NCI-H226 (cell line): ENCODE measurements around the gene RCC2.
"Not testable (repeated sequence)": the region's sequence is repeated elsewhere in the genome, so short reads cannot be mapped to it uniquely, and the experiment has no call there.

Experiments
- DNase-seq: peaks from one replicate; pipeline ENCODE4 v3.0.0-alpha.2; 2015

RCC2 gene

DNA sequence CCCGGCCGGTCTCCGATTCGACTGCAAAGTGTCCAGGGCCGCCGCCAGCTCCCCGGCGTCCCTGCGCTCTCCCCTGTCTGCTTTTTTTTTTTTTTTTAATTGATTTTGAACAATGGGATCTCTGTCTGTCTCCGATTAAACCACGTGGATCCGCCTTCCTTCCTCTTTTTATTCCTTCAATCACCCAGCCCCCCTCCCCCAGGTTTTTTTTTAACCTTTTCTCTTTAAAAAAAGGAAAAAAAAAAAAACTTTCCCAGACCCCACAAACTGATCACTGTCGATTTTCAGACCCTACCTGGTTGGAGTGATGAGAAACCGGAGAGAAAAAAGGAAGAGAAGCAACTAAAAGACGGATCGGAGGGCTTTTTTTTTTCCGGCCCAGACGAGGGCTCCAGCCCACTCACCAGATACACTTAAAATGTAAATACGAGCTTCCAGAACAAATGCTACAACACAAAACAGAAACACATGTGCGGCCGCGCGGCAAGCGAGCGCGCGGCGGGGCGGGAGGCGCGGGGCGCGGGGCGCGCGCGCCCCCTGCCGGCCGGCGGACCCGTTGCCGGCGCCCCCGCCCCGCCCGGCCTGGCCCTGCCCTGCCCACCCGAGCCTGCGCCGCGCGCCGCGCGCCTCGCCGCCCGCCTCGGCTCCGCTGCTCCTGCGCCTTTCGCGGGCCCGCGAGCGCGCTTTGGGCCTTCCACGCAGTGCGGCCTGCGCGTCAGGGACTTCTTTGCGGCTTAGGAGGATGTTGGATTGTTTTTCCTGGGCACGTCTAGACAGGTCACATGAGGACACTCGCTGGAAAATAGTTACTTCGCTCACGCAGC lies at the start of gene RCC2:
RCC2 (minus strand) TSS at position 428 of the 824 bp plus-strand sequence. CDS start 1,163 bp downstream, outside the sequence.
- peak; percentile 62 for DNase-seq

DNA sequence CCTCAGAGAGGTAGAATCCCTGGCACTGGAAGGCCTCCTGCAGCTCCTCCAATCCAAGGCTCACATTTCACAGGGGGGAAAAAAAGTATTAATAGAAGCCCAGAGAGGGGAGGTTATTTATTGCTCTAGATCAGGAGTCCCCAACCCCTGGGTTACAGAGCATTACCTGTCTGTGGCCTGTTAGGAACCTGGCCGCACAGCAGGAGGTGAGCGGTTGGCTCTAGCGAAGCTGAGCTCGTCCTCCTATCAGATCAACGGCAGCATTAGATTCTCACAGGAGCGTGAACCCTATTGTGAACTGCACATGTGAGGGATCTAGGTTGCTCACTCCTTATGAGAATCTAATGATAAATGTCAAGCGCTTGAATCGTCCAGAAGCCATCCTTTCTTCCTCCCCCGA lies 46.8 kb upstream of the RCC2 start:
- no peak for DNase-seq

DNA sequence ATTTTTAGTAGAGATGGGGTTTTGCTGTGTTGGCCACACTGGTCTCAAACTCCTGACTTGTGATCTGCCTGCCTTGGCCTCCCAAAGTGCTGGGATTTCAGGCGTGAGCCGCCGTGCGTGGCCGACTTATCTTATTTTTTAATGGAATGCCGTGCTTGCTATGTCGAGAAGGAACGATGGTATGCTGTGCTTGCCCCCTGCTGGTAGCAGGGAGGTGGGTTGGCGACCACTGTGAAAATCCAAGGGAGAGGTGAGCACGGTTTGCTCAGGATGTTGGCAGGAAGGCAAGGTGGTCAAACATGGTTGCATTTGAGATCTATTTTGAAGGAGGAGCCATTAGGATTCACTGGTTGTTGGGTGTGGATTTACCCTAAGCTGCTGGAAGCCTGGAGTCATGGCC lies 45.8 kb upstream of the RCC2 start:
- DNase-seq = no peak

DNA sequence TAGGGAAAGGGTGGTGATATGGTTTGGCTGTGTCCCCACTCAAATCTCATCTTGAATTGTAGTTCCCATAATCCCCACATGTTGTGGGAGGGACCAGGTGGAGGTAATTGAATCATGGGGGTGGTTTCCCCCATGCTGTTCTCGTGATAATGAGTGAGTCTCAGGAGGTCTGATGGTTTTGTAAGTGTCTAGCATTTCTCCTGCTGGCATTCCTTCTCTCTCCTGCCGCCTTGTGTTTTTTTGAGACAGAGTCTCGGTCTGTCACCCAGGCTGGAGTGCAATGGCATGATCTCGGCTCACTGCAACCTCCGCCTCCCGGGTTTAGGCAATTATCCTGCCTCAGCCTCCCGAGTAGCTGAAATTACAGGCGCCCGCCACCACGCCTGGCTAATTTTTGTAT lies 42.5 kb upstream of the RCC2 start:
- not testable (repeated sequence) for DNase-seq

DNA sequence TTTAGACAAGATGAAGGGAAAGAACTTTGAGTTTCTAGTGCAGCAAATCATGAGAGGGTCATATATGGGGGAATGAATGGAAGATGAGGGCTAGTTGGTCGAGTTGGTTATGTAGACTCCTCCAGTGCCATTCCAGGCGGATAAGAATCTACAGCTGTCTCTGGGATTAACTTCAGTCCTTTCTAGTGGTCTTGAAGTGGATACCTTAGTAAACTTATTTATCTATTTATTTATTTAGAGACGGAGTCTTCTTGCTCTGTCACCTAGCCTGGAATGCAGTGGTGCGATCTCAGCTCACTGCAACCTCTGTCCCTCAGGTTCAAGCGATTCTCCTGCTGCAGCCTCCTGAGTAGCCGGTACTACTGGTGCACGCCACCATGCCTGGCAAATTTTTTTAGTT lies 41.4 kb upstream of the RCC2 start:
- DNase-seq = no peak

DNA sequence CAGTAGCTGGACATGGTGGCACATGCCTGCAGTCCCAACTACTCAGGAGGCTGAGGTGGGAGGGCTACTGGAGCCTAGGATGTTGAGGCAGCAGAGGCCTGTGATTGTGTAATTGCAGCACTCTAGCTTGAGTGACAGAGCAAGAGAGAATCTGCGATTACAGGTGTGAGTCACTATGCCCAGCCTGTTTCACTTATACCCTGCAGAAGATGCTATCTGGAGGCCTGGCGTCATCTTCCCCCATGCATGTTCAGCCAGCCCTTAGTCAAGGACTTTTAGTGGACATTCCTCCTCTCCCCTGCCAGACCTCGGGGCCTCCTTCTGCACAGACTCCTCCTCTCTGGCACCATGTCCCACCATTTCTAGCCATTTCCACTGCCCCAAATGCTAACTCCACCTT lies 36.3 kb upstream of the RCC2 start:
- DNase-seq = peak; percentile 89

DNA sequence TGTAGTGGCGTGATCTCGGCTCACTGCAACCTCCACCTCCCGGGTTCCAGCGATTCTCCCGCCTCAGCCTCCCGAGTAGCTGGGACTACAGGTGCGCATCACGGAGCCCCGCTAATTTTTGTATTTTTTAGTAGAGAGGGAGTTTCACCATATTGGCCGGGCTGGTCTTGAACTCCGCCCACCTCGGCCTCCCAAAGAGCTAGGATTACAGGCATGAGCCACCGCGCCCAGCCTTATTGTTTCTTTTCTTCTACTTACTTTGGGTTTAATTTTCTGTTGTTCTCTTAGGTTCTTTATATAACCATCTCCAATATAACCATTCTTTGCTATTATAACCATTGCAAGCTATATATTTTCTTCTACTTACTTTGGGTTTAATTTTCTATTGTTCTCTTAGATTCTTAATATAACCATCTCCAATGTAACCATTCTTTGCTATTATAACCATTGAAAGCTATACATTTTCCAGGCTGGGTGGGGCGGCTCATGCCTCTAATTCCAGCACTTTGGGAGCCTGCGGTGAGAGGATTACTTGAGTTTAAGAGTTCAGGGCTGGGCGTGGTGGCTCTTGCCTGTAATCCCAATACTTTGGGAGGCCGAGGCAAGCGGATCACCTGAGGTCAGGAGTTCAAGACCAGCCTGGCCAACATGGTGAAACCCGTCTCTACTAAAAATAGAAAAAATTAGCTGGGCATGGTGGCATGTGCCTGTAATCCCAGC lies 35.5 kb upstream of the RCC2 start:
- not testable (repeated sequence) for DNase-seq

DNA sequence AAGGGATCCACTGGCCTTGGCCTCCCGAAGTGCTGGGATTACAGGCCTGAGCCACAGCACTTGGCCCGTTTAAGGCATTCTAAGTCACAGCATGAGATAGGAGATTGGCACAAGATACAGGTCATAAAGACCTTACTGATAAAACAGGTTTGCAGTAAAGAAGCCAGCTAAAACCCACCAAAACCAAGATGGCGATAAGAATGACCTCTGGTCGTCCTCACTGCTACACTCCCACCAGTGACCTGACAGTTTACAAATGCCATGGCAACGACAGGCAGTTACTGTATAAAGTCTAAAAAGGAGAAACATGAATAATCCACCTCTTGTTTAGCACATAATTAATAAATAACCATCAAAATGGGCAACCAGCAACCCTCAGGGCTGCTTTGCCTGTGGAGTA lies 33.3 kb upstream of the RCC2 start:
- DNase-seq = no peak

DNA sequence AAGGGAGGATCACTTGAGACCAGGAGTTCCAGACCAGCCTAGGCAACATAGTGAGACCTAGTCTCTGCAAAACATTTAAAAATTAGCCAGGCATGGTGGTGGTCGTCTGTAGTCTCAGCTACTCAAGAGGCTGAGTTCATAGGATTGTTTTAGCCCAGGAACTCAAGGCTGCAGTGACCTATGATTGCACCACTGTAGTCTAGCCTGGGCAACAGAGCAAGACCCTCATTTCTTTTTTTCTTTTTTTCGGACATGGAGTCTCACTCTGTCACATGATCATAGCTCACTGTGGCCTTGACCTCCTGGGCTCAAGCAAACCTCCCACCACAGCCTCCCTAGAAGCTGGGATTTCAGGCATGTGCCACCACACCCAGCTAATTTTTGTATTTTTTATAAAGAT lies 31.9 kb upstream of the RCC2 start:
- no peak for DNase-seq

DNA sequence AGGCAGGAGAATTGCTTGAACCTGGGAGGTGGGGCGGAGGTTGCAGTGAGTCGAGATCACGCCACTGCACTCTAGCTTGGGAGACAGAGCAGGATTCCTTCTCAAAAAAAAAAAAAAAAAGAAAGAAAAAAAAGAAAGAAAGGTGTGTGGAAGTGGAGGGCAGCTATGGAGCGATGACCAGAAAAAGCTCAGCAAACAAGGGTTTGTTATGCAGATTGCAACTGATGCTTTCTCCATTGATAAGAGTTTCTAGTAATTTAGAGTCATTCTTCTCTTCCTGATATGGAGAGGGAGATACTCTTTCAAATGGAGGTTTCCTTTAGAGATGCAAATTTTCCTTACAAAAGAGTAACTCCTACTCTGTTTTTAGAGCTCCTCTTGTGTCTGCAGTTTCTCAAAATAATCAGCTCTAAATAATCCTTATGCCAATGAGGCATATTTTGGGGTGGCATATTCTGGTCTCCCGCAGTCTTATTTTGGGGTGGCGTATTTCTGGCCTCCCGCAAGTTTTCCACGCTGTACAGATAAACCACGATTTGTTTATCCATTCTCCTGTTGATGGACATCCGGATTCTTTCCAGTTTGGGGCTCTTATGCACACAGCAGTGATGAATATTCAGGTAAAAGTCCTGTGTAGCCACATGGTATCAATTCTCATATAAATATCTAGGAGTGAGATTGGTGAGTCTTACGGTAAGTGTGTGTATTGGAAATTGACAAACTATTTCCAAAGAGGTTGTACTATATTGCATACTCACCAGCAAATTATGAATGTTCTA lies 30.7 kb upstream of the RCC2 start:
- DNase-seq = no peak

DNA sequence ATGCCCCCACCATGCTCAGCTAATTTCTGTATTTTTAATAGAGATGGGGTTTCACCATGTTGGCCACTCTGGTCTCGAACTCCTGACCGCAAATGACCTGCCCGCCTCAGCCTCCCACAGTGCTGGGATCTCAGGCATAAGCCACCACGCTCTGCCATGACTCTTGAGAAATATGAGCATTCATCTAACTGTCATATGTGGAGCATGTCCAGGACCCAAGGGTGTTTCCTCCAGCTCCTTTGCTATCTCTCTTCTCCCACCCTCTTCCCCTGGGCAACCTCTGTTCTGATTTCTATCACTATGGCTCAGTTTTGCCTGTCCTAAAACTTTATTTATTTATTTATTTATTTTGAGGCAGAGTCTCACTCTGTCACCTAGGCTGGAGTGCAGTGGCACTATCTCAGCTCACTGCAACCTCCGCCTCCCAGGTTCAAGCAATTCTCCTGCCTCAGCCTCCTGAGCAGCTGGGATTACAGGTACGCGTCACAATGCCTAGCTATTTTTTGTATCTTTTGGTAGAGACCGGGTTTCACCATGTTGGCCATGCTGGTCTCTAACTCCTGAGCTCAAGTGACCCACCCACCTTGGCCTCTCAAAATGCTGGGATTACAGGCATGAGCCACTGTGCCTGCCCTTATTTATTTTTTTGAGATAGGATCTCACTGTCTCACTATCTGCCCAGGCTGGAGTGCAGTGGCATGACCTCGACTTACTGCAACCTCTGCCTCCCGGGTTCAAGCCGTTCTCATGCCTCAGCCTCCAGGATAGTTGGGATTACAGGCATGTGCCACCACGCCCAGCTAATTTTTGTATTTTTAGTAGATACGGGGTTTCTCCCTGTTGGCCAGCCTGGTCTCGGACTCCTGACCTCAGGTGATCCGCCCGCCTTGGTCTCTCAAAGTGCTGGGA lies 29.1 kb upstream of the RCC2 start:
- DNase-seq = not testable (repeated sequence)

DNA sequence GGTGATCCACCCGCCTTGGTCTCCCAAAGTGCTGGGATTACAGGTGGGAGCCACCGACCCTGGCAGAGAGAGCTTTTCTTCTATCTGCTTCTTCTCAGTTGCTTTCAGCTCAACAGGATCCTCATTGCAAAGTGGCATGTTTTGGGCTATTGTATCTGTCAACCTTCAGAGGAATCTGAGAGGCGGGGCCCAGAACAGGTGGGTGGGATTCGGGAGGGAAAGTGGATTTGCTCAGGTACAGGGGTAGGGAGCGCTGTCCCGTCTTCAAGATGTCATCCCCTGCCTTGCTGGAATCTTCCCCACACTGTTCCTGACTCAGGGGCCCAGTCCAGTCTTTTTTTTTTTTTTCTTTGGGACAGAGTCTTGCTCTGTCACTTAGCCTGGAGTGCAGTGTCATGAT lies 26.9 kb upstream of the RCC2 start:
- no peak for DNase-seq

DNA sequence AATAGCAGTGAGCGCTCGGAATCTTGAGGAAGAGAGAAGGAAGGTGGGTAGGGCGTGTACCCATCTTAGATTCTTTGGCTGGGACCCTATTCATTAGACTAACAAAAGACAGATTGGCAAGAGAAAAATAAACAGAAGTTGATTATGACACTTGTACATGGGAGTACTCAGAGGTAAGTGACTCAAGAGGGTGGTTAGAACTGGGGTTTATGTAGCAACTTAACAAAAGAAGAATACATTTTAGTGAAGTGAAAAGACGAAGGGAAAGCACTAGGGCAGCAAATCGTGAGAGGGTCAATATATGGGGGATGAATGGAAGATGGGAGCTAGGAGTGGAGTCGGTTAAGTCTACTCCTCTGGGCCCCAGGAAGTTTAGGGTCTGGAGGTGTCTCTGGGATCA lies 25.8 kb upstream of the RCC2 start:
- DNase-seq = no peak

DNA sequence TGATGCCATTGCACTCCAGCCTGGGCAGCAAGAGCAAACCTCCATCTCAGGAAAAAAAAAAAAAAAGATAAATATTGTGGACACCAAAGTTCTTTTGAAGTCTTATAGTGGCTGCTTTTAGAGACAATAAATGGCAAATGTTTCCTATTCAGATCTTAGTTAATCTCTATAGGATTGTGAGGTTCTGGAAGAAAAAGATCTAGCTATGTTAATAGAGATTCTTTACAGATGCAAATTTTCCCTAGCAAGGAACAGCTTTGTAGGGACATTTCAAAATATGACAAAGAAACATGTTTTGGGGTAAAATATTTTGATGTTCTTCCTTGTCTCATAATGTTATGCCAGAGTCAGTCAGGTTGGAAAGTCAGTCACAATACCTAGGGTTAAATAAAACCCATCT lies 24.5 kb upstream of the RCC2 start:
- no peak for DNase-seq

DNA sequence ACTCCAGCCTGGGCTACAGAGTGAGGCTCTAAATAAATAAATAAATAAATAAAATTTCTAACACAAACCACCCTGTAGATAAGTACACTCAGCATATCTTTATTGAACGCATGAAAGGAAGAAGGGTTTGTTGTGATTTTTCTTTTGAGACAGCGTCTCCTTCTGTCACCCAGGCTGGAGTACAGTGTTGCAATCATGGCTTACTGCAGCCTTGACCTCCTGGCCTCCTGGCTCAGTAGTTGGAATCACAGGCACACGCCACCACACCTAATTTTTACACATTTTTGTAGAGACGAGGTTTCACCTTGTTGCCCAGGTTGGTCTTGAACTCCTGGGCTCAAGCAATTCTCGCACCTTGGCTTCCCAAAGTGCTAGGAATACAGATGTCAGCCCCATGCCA lies 23.2 kb upstream of the RCC2 start:
- no peak for DNase-seq

DNA sequence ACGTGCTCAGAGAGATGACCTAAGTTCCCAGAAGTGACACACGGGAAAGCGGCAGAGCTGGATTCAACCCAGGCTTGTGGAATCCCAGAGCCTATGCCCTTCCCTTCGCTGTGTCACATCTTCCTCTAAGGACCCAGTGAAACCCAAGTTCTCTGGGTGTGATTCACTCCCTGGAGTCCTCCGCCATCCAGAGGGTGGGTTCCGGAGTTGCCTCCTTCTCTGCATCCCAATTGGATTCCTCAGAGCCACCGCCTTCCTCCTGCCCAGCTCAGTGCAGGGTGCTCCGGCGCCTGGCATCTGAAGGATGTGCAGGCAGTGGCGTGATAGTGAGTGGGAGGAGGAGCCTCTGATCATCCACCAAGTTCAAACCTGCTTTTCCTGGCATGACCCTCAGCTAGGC lies 20.7 kb upstream of the RCC2 start:
- peak; percentile 92 for DNase-seq

DNA sequence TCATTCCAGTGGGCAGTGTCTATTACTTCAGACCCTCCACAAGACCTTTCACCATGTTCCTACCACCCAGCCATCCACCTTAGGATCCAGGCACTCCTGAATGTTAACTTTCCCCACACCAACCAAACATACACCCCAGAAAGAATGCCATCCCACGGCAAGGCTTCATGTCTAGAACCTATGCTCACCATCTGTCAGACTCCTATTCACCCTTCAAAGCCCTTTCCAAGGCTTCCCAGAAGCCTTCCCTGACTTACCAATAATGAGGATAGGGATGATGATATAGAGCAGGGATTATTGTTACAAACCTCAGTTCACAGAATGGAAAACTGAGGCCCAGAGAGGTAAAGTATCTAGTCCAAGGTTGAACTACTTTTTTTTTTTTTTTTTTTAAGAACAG lies 19.3 kb upstream of the RCC2 start:
- no peak for DNase-seq

DNA sequence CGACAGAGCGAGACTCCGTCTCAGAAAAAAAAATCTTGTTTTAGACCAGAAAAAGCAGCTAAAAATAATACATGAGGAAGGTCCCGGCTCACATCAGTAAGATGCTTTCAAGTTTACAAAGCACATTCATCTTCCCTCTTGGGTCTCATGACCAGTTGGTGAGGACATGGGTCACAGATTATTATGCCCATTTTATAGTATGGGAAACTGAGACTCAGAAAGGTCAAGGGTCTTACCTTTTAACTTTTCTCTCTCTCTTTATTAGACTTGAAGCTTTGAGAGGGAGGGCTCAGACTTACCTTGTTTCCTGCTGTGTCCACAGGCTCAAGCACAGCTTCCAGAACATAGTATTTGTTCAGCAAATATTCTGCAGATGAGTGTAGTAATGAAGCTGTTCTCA lies 13.2 kb upstream of the RCC2 start:
- DNase-seq = no peak

DNA sequence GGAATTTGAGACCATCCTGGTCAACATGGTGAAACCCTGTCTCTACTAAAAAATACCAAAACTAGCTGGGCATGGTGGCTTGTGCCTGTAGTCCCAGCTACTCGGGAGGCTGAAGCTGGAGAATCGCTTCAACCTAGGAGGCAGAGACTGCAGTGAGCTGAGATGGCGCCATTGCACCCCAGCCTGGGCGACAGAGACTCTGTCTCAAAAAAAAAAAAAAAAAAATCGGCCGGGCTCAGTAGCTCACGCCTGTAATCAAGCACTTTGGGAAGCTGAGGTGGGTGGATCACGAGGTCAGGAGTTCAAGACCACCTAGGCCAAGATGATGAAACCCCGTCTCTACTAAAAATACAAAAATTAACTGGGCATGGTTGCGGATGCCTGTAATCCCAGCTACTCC lies 12.7 kb upstream of the RCC2 start:
- not testable (repeated sequence) for DNase-seq

DNA sequence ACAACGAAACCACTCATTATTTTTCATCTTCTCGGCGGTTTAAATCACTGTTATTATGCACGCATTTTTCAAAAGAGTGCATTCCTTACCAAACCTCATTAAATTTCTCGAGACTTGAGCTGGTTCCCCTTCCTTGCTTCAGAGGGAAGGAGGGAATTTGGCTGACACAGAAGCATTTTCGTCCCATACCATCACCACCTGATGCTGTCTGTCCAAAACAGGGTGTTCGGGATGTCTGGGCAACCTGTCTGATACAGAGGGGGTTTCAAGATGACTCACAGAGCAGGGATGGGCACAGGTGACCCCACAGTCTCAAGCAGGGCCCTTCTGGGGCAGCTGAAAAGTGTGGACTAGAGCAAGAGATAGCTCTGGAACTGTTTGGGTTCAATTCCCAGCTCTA lies 12.3 kb upstream of the RCC2 start:
- DNase-seq = no peak

DNA sequence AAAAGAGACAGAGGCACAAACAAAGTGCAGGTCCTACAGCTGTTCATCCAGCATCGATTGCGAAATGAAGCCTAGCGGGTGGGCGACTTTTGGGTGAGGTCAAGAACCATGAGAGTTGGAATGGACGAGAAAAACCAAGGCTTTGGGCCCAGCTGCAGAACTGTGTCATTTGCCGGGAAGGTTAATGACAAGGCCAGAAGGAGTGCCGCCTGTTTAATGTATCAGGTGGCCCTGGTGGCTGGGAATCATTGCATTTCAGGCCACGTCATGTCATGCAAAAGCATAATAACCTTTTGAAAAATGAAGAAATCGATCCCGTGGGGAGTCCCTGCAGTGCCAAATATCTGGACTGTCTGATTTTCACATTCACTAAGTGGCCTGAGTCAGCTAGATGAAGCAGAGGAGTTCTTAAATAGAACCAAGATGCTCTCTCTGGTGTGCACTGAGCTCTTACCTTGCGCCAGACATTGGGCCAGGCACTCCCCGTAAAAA lies 8.1 kb upstream of the RCC2 start:
- no peak for DNase-seq

DNA sequence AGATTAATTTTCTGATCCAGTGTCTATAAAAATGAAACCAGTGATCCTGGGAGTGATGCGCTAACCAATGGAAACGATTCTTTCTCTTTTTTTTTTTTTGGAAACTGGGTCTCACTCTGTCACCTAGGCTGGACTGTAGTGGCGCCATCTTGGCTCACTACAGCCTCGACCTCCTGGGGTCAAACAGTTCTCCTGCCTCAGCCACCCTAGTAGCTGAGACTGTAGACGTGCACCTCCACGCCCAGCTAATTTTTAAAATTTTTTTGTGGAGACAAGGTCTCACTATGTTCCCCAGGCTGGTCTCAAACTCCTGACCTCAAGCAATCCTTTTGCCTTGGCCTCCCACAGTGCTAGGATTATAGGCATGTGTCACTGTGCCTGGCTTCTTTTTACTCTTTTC lies 3.4 kb upstream of the RCC2 start:
- DNase-seq = no peak

DNA sequence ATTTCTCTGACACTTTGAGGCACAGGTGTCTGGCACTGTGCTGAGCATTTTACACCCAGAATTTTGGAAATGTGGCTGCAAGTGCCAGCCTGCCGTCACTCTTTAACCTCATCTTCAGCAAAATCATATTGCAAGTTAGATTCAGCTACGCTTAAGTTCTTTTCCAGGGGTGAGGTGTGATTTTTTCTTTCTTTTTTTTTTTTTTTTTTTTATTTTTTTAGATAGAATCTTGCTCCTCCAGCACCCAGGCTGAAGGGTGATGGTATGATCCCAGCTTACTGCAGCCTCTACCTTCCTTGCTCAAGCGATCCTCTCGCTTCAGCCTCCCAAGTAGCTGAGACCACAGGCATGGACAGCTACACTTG lies 2.5 kb upstream of the RCC2 start:
- DNase-seq = no peak
